Endodermal cell (in vitro differentiated cells): ENCODE measurements around the gene CLP1. TPM values are rescaled to one million over a fixed set of nuclear protein-coding genes. Genes with fewer than 3 reads are reported as not detected.

Source experiments
- DNase-seq: peaks from one replicate; pipeline ENCODE4 v3.0.0-alpha.2; 2017
- H3K27ac ChIP-seq: 2 replicates; pipeline ENCODE4 v1.5.1; 2013; ENCODE audit warnings: mild to moderate bottlenecking, low read depth, low read length, moderate library complexity
- H3K27me3 ChIP-seq: 2 replicates; pipeline ENCODE4 v1.6.1; 2013; ENCODE audit warnings: mild to moderate bottlenecking, low read length, moderate library complexity; ENCODE audit not compliant: insufficient read depth, control insufficient read depth, poor library complexity, severe bottlenecking
- H3K36me3 ChIP-seq: 2 replicates; pipeline ENCODE4 v1.7.0; 2013; ENCODE audit warnings: mild to moderate bottlenecking, low read length, moderate library complexity; ENCODE audit not compliant: control insufficient read depth, insufficient read depth
- H3K4me1 ChIP-seq: one replicate; pipeline ENCODE4 v1.7.0; 2013; ENCODE audit warnings: low read length; ENCODE audit not compliant: control insufficient read depth, insufficient read depth
- H3K4me3 ChIP-seq: 2 replicates; pipeline ENCODE4 v1.5.1; 2013; ENCODE audit warnings: mild to moderate bottlenecking, low read length, moderate library complexity
- H3K9ac ChIP-seq: 2 replicates; pipeline ENCODE4 v1.6.1; 2013; ENCODE audit warnings: mild to moderate bottlenecking, low read length, moderate library complexity; ENCODE audit not compliant: poor library complexity, severe bottlenecking; ENCODE audit errors: extremely low read depth
- H3K9me3 ChIP-seq: 2 replicates; pipeline ENCODE4 v1.6.1; 2013; ENCODE audit warnings: mild to moderate bottlenecking, low read length, moderate library complexity; ENCODE audit not compliant: control insufficient read depth
- H3K27ac Mint-ChIP-seq: 2 replicates; pipeline ENCODE4 v1.8.0; 2020; ENCODE audit warnings: mixed read lengths
- H3K27me3 Mint-ChIP-seq: 2 replicates; pipeline ENCODE4 v1.8.0; 2021; ENCODE audit warnings: mild to moderate bottlenecking, mixed read lengths; ENCODE audit not compliant: insufficient read depth
- H3K36me3 Mint-ChIP-seq: 2 replicates; pipeline ENCODE4 v1.8.0; 2020; ENCODE audit warnings: low read depth, mixed read lengths
- H3K4me1 Mint-ChIP-seq: 2 replicates; pipeline ENCODE4 v1.8.0; 2020; ENCODE audit warnings: mixed read lengths
- H3K4me3 Mint-ChIP-seq: 2 replicates; pipeline ENCODE4 v1.8.0; 2020; ENCODE audit warnings: mild to moderate bottlenecking, moderate library complexity, mixed read lengths
- H3K9me3 Mint-ChIP-seq: 2 replicates; pipeline ENCODE4 v1.8.0; 2020; ENCODE audit warnings: mild to moderate bottlenecking, mixed read lengths
- CTCF ChIP-seq: fragments of 200-600 bp; sonication (generic); conservative IDR thresholded peaks from 2 replicates; pipeline ENCODE4 v1.5.0; 2021; ENCODE audit warnings: antibody characterized with exemption, mild to moderate bottlenecking
- WGBS, 2 experiments: methylation state at CpG; one replicate each; pipeline versions ENCODE4 v1.1.5 to v1.1.7; 2013; ENCODE audit warnings: missing lambda C conversion rate in 2 of 2, mixed read lengths in 1 of 2; ENCODE audit not compliant: insufficient coverage in 1 of 2, insufficient read length in 1 of 2; 5-methylcytosine and 5-hydroxymethylcytosine counted together
- total RNA-seq, 2 donors: library from RNA; stranded (reverse); fragmentation: NEBNext Ultra II Directional in 1 of 2; extraction: Animal tissue kit (Norgen Biotek cat#: 25700) in 1 of 2; gene quantifications; 2 replicates in 1 of 2; 3 replicates in 1 of 2; pipeline ENCODE4 v1.2.1, GENCODE V29; 2021

The CLP1 gene
- total RNA-seq, 2 donors from 2014 or later, result 23.7 to 25.2 TPM

GRCh38 chr11:57618438-57618837, 39.1 kb upstream of the CLP1 start:
- no peak overlapping the region for H3K4me3 Mint-ChIP-seq
- WGBS, 2 experiments, result 88 to 91% methylated on average over 2 of the region's 2 CpGs
- Histone ChIP-seq H3K4me1 (no peaks in the 10 kb centered on the region), H3K9ac (no peak overlapping the region), H3K36me3 (no peaks in the 10 kb centered on the region), H3K9me3 (peaks cover 13% of the 10 kb centered on the region), H3K27ac (no peak overlapping the region), H3K27me3 (no peaks in the 10 kb centered on the region), H3K4me3 (no peak overlapping the region)
- no peak for TF ChIP-seq CTCF
- H3K4me1 Mint-ChIP-seq, result no peaks in the 10 kb centered on the region
- DNase-seq, result no peak
- no peaks in the 10 kb centered on the region for H3K27me3 Mint-ChIP-seq
- no peak overlapping the region for H3K27ac Mint-ChIP-seq
- H3K9me3 Mint-ChIP-seq, result peaks cover 17% of the 10 kb centered on the region
- peaks cover 17% of the 10 kb centered on the region for H3K36me3 Mint-ChIP-seq

- peak; percentile 60 for TF ChIP-seq CTCF
Observed at GRCh38 chr11:57619331-57619730, 38.2 kb upstream of the CLP1 start.

GRCh38 chr11:57620467-57620866, 37.1 kb upstream of the CLP1 start:
- no peak for DNase-seq
- Histone ChIP-seq H3K4me3 (no peak overlapping the region), H3K4me1 (no peaks in the 10 kb centered on the region), H3K9me3 (peaks cover 13% of the 10 kb centered on the region), H3K27ac (no peak overlapping the region), H3K9ac (no peak overlapping the region), H3K27me3 (no peaks in the 10 kb centered on the region), H3K36me3 (no peaks in the 10 kb centered on the region)
- H3K36me3 Mint-ChIP-seq, result peaks cover 10% of the 10 kb centered on the region
- peaks cover 17% of the 10 kb centered on the region for H3K9me3 Mint-ChIP-seq
- no peak overlapping the region for H3K27ac Mint-ChIP-seq
- no peak for TF ChIP-seq CTCF
- no peaks in the 10 kb centered on the region for H3K27me3 Mint-ChIP-seq
- no peaks in the 10 kb centered on the region for H3K4me1 Mint-ChIP-seq
- H3K4me3 Mint-ChIP-seq, result no peak overlapping the region

More at GRCh38 chr11:57619331-57619730, 38.2 kb upstream of the CLP1 start:
- Mint-ChIP-seq H3K4me3 (no peak overlapping the region), H3K9me3 (peaks cover 17% of the 10 kb centered on the region), H3K27me3 (no peaks in the 10 kb centered on the region), H3K4me1 (no peaks in the 10 kb centered on the region), H3K27ac (no peak overlapping the region), H3K36me3 (peaks cover 13% of the 10 kb centered on the region)
- H3K9ac ChIP-seq, result no peak overlapping the region
- H3K4me3 ChIP-seq, result no peak overlapping the region
- H3K4me1 ChIP-seq, result no peaks in the 10 kb centered on the region
- 81 to 100% methylated on average over 2 of the region's 2 CpGs for WGBS, 2 experiments
- H3K36me3 ChIP-seq, result no peaks in the 10 kb centered on the region
- no peak for DNase-seq
- H3K27ac ChIP-seq, result no peak overlapping the region
- peaks cover 13% of the 10 kb centered on the region for H3K9me3 ChIP-seq
- H3K27me3 ChIP-seq, result no peaks in the 10 kb centered on the region
